NCI-H226 (cell line): ENCODE data around the gene CHIT1.

ENCODE experiments used
- DNase-seq: peaks from one replicate; pipeline ENCODE4 v3.0.0-alpha.2; 2015

The CHIT1 gene

GRCh38 chr1:203214871-203215270 lies 14.6 kb downstream of the CHIT1 start:
- DNase-seq: no peak

- no peak for DNase-seq
These were observed 16.3 kb downstream of the CHIT1 start for GRCh38 chr1:203213126-203213525.

- DNase-seq: no peak
These were observed 17.7 kb downstream of the CHIT1 start for GRCh38 chr1:203211812-203212211.

GRCh38 chr1:203210988-203211387 lies 18.5 kb downstream of the CHIT1 start:
- no peak for DNase-seq

DNA sequence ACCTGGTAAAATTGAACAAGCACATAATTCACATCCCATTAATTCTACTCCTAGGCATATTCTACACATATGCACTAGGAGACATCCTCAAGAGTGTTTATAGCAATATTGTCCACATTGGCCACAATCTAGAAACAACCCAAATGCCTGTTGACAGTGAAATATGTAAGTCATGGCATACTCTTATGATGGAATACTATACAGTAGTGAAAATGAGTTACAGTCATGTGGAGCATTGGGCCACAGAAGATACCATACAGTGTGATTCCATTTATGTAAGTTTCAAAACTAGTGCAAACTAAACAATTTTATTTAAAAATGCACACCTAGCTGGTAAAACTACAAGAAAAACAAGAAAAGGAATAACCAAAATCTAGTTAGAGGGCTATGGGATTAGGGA lies 19.1 kb downstream of the CHIT1 start:
- no peak for DNase-seq

DNA sequence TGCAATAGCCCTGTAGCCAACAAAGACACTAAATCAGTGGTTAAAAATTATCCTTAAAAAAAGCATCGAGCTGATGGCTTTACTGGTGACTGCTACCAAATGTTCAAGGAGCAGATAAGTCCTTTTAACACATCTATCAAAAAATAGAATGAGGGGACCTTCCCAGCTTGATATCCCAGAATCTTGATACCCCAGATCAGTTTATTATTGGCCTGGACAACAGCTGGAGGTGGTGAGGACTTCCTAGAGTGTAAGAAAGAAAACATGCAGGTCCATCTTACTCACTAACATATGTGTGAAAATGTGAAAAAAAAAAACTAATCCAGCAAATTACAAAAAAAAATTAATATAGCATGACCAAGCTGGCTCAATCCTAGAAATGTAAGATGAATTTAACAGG lies 21.3 kb downstream of the CHIT1 start:
- DNase-seq: no peak

- DNase-seq: no peak
These were observed 21.7 kb downstream of the CHIT1 start for GRCh38 chr1:203207751-203208150.

DNA sequence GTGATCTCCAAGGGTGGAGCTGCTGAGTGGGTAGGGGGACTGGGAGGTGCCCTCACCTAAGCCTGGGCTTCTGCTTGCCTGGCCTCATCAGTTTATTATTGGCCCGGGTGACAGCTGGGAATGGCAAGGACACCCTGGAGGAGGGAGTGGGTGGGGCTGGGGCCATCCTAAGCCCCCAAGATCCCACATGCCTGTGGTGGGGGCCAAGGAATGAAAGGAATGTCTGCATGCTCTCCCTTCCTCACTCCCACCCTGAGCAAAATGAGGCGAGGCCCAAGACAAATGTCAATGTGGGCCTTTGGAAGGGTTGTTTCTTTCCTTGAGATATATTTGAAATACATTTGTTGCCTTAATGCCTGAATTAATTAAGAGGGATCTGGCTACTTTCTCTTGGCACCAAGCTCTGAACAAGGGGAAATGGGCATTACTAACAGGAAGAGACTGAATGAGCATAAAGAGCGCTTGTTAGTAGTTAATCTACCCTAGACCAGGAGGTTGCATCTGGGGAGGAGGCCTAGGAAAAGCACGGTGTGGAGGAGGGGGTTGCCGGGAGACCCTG lies 23.3 kb downstream of the CHIT1 start:
- DNase-seq: no peak

- no peak for DNase-seq
These were observed 24.7 kb downstream of the CHIT1 start for GRCh38 chr1:203204756-203205155.

- peak; percentile 97 for DNase-seq
These were observed 26.8 kb downstream of the CHIT1 start for GRCh38 chr1:203202431-203203245.

- DNase-seq: no peak
These were observed 27.8 kb downstream of the CHIT1 start for GRCh38 chr1:203201516-203202205.

DNA sequence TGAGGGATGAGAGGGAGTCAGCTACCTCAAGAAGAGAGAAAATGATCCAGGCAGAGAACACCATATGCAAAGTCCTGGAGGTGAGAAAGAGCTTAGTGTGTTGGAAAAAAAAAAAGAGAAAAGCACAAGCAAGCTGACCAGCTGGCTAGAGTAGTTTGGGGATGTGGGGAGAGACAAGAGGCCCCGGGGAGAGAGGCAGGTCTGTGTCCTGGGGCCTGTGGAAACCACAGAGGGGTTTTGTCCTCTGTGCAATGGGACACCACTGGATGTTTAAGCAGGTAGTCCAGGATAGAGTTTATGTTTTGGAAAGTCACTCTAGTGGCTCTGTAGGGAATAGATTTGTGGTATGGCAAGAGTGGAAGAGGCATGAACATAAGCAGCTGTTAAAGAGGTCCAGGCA lies 28.6 kb downstream of the CHIT1 start:
- DNase-seq: no peak

GRCh38 chr1:203199816-203200571 lies 29.5 kb downstream of the CHIT1 start:
- peak; percentile 82 for DNase-seq

DNA sequence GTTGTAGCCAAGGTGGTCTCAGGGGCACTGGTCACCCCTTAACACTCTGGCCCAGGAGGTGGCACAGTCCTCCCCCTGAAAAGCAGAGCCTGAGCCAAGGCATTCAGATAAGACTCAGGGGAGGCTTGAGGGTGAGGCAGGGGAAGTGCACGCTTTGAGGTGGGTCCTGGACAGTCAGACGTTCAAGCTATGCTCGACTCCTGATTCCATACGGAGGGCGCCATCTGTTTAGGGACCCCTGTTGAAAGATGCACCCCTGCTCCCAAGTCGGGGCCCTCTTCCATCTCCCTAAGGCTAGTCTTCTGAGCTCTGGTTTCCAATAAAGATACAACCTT lies 30.0 kb downstream of the CHIT1 start:
- no peak for DNase-seq

GRCh38 chr1:203199002-203199401 lies 30.5 kb downstream of the CHIT1 start:
- DNase-seq: no peak

GRCh38 chr1:203197625-203198024 lies 31.8 kb downstream of the CHIT1 start:
- DNase-seq: peak; percentile 79

DNA sequence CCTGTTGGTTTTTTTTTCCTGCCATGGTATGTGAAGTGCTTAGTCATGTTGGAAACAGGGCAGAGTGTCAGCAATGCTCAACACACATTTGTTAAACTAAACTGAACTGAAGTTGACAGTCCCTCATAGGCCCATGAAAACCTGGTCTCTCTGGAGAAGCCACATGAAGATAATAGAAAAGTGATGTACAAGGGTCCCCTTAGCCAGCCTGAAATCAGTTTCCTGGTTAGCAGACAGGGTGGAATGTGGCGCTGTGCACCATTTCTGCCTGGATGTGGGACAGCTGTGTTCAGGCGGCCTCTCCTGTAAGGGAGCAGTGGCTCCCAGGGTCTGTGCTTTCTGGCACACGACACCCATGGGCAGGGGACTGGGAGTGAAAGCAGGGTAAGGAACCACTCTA lies 33.1 kb downstream of the CHIT1 start:
- no peak for DNase-seq

DNA sequence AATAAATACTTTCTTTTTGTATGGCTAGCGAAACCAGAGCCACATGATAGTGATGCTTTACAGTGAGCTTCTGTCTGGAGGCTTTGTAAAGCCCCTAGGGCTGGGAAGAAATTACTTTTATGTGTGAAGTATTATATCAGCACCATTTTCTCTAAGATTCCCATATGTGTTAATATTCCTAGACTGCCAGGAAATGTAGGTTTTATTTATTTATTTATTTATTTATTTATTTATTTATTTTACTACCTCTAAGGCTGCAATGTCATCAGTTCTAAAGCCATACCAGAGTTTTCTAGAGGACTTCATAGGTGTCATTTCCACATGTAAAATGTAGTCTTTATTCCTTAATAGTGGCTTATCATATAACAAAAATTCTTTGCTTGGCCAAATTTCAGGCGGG lies 38.5 kb downstream of the CHIT1 start:
- DNase-seq: no peak

GRCh38 chr1:203189951-203190352 lies 39.5 kb downstream of the CHIT1 start:
- DNase-seq: no peak

- no peak for DNase-seq
These were observed 40.7 kb downstream of the CHIT1 start for GRCh38 chr1:203188686-203189232.

DNA sequence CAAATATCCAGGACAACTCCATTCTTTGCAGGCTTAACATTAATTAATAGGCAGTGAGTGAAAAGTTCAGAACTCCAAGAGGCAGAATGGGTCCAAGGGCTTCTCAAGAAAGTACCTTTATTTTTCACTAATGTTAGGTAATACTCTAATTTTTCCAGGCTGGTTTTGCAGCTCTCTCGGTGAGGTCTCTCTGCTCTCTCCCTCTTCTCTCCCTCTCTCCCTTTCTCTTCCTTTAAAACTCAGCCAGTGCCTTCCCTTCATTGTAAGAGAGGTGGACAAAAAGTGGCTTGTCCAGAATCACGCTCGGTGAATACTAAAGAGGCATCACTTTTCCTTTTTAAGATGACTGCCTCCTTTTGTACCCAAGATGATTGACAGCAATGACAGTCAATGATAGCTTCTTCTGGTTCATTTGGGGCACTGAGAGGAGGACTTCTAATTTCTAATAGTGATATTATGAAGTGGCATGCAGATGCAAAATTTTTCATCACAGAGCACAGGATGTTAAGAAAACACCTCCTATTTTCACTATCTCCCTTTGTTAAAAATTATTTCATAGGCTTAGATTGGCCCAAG lies 41.7 kb downstream of the CHIT1 start:
- DNase-seq: no peak

DNA sequence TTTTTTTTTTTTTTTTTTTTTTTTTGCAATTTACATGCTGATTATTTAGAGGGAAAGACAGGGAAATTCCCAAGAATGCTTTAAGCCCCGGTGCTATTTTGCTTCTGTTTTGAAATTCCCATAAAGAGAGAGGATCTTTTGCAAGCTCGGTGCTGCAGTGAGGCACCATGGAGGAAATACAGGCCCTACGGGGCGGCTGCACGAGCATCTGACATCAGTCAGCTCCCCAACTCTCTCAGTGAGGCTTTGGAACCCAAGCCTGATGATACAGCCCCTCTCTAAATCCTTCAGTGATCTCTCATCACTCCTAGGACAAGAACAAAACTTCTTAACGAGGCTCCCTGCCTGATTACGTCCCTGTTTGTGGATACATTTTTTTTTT lies 42.2 kb downstream of the CHIT1 start:
- no peak for DNase-seq
